Measurements from ENCODE around the gene HPSE2. TPM values are rescaled to one million over a fixed set of nuclear protein-coding genes. Genes with fewer than 3 reads are reported as not detected.

The HPSE2 gene
- polyA plus RNA-seq, 1 experiment, result not detected

- no peak for TF ChIP-seq CTCF (IDR thresholded peaks at IDR 0.05; ENCODE audit: low read depth, low read length)
- no peaks in the 10 kb centered on the region for H3K27me3 ChIP-seq (ENCODE audit: control insufficient read depth, insufficient read depth, low read length)
- no peak overlapping the region for H3K4me3 ChIP-seq (ENCODE audit: low read depth, low read length)
- peak overlapping the region; percentile 42 for H3K27ac ChIP-seq (ENCODE audit: low read depth, low read length)
- ChIA-PET CTCF (no interaction called here), POLR2A (interaction anchor here (1.1 to 1.3 kb wide), 2 partner anchors 37 to 47 kb away, joined by 3 read pairs; no protein-coding TSS in a partner anchor)
- DNase-seq (ENCODE audit: low read depth, low spot score), result no peak
- no peaks in the 10 kb centered on the region for H3K9me3 ChIP-seq (ENCODE audit: control insufficient read depth, insufficient read depth, low read length)
Measured at GRCh38 chr10:98920360-98920759, 315.3 kb downstream of the HPSE2 start.

GRCh38 chr10:98919899-98920298 lies 315.8 kb downstream of the HPSE2 start:
- Histone ChIP-seq H3K9me3 (ENCODE audit: control insufficient read depth, insufficient read depth, low read length) (no peaks in the 10 kb centered on the region), H3K27ac (ENCODE audit: low read depth, low read length) (peak overlapping the region; percentile 42), H3K27me3 (ENCODE audit: control insufficient read depth, insufficient read depth, low read length) (no peaks in the 10 kb centered on the region), H3K4me3 (ENCODE audit: low read depth, low read length) (no peak overlapping the region)
- DNase-seq (ENCODE audit: low read depth, low spot score), result peak; percentile 41
- ChIA-PET POLR2A (interaction anchor here (1.1 to 1.3 kb wide), 2 partner anchors 37 to 47 kb away, joined by 3 read pairs; no protein-coding TSS in a partner anchor), CTCF (no interaction called here)
- no peak for TF ChIP-seq CTCF (IDR thresholded peaks at IDR 0.05; ENCODE audit: low read depth, low read length)

GRCh38 chr10:98917828-98918227 lies 317.8 kb downstream of the HPSE2 start:
- ChIA-PET POLR2A (no interaction called here), CTCF (no interaction called here)
- no peak overlapping the region for H3K4me3 ChIP-seq (ENCODE audit: low read depth, low read length)
- no peak for TF ChIP-seq CTCF (IDR thresholded peaks at IDR 0.05; ENCODE audit: low read depth, low read length)
- no peak overlapping the region for H3K27ac ChIP-seq (ENCODE audit: low read depth, low read length)
- no peak for DNase-seq (ENCODE audit: low read depth, low spot score)
- H3K27me3 ChIP-seq (ENCODE audit: control insufficient read depth, insufficient read depth, low read length), result no peaks in the 10 kb centered on the region
- no peaks in the 10 kb centered on the region for H3K9me3 ChIP-seq (ENCODE audit: control insufficient read depth, insufficient read depth, low read length)

GRCh38 chr10:98916526-98917125 lies 319.0 kb downstream of the HPSE2 start:
- H3K27ac ChIP-seq (ENCODE audit: low read depth, low read length), result no peak overlapping the region
- H3K9me3 ChIP-seq (ENCODE audit: control insufficient read depth, insufficient read depth, low read length), result no peaks in the 10 kb centered on the region
- peak; percentile 17; the same call in 1 of the 2 replicates for TF ChIP-seq CTCF (IDR thresholded peaks at IDR 0.05; ENCODE audit: low read depth, low read length)
- ChIA-PET POLR2A (no interaction called here), CTCF (no interaction called here)
- H3K4me3 ChIP-seq (ENCODE audit: low read depth, low read length), result no peak overlapping the region
- no peaks in the 10 kb centered on the region for H3K27me3 ChIP-seq (ENCODE audit: control insufficient read depth, insufficient read depth, low read length)
- DNase-seq (ENCODE audit: low read depth, low spot score), result no peak

GRCh38 chr10:98915911-98916310 lies 319.7 kb downstream of the HPSE2 start:
- Histone ChIP-seq H3K9me3 (ENCODE audit: control insufficient read depth, insufficient read depth, low read length) (no peaks in the 10 kb centered on the region), H3K27me3 (ENCODE audit: control insufficient read depth, insufficient read depth, low read length) (no peaks in the 10 kb centered on the region), H3K4me3 (ENCODE audit: low read depth, low read length) (no peak overlapping the region), H3K27ac (ENCODE audit: low read depth, low read length) (no peak overlapping the region)
- DNase-seq (ENCODE audit: low read depth, low spot score), result no peak
- ChIA-PET CTCF (no interaction called here), POLR2A (no interaction called here)
- no peak for TF ChIP-seq CTCF (IDR thresholded peaks at IDR 0.05; ENCODE audit: low read depth, low read length)

All from AG04450 (cell line).